GM19397 (cell line): Measurements from ENCODE around the gene KTI12.
"Not testable (repeated sequence)": the region's sequence is repeated elsewhere in the genome, so short reads cannot be mapped to it uniquely, and the experiment has no call there.

Experiments
- ATAC-seq: cut with Tn5 transposase; IDR thresholded peaks from one replicate; pipeline ENCODE4 v1.9.1; 2021; ENCODE audit warnings: mild to moderate bottlenecking, moderate library complexity; ENCODE audit not compliant: unreplicated experiment

Gene KTI12

DNA sequence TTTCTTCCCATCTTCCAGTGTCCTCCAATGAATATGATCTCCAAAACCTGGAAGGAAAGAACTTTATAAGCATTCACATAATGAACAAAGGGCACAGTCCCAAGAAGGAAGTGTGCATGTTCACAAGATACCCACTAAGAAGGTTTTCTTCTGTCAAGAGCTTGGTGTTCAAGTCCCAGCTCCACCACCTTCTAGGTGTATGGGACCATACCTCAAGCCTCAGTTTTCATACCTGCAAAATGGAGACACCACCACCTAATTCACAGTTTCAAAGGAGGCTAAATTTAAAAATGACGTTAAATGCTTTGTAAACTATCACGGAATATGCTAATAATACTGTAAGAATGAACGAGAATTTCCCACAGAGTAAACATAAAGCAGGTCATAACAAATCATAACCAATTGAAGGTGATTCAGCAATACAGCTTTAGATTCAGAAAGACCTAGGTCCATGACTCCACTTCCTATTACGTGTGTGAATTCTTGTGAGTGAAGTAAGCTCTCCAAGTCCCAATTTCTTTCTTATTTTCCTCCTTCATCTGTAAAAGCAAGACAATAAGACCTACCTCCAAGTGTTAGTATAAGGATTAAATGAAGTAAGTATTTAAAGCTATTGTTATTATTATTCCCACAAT is 8.1 kb upstream of the KTI12 start:
- ATAC-seq, result no peak

DNA sequence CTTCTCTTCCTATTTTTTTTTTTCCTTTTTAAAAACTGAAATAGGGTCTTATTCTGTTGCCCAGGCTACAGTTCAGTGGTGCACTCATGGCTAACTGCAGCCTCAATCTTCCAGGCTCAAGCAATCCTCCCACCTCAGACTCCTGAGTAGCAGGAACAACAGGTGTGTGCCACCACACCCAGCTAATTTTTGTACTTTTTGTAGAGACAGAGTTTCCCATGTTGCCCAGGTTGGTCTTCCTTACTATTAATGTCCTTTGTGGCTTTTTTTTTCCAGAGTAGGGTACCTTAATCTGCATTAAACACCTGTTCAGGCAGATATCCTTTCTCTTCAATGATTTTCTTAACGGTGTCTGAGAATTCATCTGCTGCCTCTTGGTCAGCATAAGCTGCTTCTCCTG is 4.3 kb upstream of the KTI12 start:
- no peak for ATAC-seq

DNA sequence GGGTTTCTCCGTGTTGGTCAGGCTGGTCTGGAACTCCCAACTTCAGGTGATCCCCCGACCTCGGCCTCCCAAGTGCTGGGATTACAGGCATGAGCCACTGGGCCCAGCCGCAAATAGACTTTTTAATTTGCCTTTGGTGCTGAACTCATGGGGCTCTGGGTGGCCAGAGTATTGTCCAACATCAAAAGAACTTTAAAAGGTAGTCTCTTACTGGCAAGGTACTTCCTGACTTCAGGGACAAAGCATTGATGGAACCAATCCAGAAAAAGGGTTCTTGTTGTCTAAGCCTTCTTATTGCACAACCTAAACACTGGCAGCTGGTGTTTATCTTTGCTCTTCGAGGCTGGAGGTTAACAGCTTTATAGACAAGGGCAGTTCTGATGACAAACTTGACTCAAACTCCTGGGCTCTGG is 3.8 kb upstream of the KTI12 start:
- no peak for ATAC-seq

DNA sequence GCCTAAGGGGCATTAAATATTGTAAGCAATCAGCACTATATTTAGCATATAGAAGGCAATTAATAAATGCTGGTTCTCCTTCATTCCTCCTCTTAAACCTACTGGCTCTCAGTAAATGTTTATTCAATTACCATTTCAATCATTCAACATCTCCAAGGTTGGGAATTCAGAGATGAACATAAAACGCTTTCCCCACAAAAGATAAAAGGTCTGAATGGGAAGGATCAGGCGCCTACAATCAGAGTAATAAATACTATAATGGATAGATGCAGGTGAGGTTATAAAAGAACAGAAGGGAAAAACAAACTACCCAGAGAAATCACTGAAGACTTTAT is 407 bp upstream of the KTI12 start:
- no peak for ATAC-seq

DNA sequence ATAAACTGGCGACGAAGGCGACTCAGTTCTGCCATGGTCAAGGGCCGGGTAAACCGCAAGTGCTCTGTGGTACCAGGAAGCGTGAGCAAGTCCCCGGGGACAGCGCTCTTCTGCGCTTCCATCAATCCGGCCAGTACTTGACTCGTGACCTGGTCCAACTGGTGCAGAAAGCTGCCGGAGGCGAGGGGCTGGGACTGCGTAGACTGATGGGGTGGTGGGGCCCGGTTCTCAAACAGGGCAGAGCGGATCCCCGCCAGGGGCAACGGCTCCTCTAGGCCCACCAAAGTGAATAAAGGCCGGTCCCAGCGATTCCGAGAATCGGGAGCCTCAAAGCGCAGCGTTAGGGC is 852 bp downstream of the KTI12 start:
- ATAC-seq, result peak; percentile 35

DNA sequence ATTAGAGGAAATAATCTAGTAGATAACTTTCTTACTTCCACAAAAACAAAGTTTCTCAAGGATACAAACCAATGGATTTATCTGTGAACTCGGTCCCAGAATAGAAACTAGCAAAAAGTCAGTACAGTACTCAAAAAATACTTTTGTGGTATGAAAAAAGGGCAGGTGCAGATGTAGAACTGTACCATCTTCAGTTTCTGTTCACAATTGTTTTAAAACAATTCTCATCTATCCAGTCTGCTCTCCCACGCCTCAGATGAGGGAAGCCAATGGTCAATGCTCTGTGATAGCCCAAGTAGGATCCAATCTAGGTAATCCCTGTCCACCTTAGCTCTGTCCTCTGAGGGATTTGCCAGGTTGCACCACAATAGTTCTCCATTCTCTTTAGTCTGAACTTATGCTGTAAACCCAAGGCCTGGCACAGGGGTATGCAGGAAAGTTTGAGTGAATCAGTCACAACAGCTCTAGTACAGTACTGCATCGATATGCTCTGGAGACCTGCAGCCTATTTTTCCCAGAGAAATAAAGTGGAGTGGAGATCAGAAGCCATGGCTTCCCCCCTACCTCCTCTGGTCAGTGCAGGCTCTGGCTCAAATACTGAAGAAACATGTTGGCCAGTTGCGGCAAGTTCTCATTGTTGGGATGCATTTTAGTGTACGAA is 1.4 kb downstream of the KTI12 start:
- peak; percentile 12 for ATAC-seq

DNA sequence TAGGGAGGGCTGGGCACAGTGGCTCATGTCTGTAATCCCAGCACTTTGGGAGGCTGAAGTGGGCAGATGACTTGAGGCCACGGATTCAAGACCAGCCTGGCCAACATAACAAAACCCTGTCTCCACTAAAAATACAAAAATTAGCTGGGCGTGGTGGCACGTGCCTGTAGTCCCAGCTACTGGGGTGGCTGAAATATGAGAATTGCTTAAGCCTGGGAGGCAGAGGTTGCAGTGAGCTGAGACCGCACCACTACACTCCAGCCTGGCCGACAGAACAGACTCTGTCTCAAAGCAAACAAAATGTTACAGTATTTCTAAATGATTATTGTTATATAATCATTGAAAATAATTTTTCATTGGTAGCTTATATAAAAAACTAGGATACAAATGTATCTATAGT is 4.8 kb downstream of the KTI12 start:
- ATAC-seq, result not testable (repeated sequence)

DNA sequence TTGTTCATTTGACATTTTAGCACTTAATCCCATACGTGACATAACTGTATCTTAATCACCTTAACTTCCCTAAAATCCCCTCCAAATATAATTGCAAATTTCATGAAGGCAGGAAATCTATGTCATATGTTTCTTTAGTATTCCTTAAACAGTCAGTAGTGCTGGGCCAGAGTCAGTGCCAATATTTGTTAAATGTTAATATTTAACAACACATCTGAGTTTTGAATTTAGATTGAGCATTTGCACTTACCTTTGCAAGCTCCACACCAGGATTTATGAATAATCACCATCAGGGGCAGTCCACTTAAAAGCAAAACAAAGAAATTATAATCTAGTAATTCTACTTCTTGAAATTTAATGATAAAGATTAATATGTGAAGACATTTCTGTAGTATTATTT is 5.3 kb downstream of the KTI12 start:
- no peak for ATAC-seq

DNA sequence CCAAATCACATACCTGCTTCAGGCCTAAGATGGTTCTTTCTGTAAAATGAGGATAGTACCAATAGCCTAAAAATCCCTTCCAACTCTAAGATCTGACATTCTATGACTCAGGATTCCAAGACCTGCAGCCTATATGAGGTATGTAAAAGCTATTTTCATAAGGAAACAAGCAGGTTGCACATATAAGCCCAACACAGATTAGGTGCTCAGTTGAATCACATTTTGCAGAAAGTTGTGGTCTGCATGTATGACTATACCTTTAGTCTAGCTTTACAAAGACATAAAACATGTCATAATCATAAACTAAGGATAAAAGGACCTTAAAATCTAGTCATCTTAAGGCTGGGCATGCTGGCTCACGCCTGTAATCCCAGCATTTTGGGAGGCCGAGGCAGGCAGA is 7.3 kb downstream of the KTI12 start:
- ATAC-seq, result no peak

DNA sequence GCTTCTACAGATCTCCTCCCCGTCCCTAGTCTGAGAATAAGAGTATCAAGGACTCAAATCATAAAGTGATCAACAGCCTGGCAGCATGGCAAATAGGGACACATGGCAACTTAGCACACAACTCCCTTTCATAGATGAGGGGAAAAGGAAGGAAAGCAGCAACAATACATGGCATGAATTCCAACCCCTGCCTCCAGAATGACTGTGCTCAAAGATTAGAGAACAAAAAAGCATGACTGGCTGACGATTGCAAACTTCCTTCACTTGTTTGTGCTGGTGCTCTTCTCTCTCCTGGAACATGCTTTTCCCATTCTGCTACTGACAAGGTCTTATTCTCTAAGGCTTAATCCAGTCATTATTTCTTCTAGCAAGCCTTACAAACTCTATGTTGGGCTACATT is 11.5 kb downstream of the KTI12 start:
- ATAC-seq, result no peak

DNA sequence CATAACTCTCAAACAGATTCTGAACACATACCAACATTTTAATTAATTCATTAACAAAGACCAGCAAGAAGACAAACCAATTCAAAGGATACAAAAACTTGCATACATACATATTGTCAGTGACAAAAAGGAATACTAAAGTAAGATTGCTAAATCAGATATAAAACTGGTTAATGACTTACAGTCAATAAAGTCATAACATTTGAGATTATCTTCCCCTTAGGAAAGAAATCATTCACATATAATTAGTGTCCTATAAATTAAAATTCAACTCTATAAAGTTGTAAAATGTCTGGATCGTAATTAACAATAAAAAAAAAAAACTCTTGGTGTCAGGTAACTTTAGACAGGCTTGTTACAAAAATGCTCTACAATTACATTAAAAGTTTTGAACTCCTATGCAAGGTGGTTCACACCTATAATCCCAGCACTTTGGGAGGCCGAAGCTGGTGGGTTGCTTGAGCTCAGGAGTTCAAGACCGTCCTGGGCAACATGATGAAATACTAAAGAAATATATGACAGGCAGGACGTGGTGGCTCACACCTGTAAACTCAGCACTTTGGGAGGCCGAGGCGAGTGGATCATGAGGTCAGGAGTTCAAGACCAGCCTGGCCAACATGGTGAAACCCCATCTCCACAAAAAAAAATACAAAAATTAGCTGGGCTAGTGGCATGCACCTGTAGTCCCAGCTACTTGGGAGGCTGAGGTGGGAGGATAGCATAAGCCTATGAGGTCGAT is 25.4 kb downstream of the KTI12 start:
- no peak for ATAC-seq

DNA sequence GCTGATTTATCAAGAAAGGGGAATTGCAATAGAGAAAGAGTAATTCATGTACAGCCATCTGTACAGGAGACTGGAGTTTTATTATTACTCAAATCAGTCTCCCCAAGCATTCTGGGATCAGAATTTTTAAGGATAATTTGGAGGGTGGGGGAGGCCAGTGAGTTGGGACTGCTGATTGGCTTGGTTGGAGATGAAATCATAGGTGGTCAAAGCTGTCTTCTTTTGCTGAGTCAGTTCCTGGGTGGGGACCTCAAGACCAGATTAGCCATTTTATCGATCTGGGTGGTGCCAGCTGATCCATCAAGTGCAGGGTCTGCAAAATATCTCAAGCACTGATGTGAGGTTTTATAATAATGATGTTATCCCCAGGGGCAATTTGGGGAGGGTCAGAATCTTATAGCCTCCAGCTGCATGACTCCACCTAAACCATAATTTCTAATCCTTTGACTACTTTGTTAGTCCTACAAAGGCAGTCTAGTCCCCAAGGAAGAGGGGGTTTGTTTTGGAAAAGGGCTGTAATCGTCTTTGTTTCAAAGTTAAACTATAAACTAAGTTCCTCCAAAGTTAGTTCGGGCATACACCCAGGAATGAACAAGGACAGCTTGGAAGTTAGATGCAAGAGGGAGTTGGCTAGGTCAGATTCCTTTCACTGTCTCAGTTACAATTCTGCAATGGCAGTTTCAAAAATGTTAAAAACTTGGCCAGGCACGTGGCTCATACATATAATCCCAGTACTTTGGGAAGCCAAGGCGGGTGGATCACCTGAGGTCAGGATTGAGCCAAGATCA is 26.2 kb downstream of the KTI12 start:
- no peak for ATAC-seq

DNA sequence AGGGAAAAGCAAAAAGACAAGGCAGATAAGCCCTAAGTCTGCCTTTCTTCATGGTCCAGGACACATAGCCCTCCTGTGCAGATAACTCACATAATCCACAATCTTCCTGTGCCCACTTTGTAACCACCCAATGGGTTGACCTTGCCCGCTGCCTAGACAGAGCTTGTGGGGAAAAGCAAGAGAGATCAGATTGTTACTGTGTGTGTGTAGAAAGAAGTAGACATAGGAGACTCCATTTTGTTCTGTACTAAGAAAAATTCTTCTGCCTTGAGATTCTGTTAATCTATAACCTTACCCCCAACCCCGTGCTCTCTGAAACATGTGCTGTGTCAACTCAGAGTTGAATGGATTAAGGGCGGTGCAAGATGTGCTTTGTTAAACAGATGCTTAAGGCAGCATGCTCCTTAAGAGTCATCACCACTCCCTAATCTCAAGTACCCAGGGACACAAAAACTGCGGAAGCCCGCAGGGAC is 27.5 kb downstream of the KTI12 start:
- ATAC-seq, result not testable (repeated sequence)

DNA sequence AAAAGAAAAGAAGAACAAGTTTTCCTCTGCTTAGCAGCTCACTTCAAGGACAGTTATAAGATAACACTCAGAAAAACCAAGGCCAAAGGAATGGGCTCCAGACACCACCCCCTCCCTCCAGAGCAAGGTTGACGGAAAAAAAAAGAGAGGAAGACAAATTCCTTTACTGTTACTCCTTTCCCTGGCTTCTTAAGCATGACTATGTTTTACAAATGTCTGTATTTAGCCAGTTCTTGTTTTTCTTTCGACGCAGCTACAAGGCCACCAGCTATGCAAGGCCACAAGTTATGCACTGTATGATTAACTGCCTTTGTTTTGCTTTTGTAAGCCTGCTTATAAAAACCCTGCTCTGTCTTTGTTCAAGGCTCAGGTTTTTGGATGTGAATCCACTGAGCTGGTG is 28.1 kb downstream of the KTI12 start:
- not testable (repeated sequence) for ATAC-seq

DNA sequence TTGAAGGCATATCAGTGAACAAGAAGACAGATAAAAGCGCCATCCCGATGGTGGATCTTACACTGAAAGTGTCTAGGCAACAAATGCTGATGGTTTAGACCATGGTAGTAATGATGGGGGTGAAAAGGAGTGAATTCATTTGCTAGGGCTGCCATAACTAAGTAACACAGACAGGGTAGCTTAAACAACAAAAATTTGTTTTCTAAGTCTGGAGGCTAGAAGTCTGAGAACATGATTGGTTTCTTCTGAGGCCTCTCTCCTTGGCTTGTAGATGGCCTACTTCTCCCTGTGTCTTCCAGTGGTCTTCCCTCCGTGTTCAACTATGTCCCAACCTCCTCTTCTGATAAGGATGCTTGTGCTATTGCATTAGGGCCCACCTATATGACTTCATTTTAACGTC is 29.7 kb downstream of the KTI12 start:
- no peak for ATAC-seq

DNA sequence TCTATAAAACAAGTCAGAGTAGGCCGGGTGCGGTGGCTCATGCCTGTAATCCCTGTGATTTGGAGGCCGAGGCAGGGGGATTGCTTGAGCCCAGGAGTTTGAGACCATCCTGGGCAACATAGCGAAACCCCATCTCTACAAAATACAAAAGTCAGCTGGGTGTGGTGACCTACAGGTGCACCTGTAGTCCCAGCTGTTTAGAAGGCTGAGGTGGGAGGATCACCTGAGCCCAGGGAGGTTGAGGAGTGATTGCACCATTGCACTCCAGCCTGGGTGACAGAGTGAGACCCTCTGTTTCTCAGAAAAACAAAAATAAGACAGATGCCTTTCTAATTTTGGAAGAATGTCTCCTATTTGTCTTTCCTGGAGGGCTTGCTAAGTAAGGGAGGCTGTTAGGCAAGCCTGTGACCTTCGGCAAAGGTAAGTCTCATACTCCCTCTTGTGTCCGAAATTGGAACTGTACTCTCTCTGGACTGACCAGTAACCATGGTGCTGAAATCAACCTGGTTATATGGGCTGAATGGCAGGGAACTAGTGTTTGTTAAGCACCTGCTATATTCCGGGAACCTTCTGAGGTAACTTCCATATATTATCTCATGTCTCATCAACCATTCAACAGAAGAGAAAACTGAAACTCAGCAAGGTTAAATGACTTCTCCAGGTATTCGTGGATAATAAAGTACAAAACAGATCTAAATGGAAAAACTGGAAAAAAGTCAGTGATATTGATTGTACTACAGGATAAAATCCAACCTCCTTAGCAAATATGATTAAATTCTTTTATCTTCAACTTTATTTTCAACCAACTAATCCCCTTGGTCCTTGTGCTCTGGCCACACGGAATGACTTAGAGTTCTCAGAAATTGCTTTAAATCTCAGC is 31.3 kb downstream of the KTI12 start:
- ATAC-seq, result no peak

DNA sequence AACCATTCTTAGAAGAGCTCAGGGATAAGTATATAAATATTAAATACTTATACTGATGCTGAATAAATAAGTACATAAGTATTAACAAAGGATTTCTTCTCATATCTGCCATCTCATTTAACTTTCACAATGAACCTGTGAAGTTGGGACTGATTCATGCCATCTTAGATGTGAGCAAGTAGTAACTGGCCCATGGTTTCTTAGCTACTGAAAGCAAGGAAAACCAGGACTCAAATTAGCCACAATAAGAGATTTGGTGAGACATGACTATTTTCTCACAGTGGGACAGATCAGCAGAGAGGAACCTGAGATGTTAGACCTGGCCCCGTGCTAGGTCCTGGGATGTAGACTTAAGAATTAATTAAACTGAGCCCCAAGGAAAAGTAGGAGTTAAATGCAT is 34.9 kb downstream of the KTI12 start:
- no peak for ATAC-seq

DNA sequence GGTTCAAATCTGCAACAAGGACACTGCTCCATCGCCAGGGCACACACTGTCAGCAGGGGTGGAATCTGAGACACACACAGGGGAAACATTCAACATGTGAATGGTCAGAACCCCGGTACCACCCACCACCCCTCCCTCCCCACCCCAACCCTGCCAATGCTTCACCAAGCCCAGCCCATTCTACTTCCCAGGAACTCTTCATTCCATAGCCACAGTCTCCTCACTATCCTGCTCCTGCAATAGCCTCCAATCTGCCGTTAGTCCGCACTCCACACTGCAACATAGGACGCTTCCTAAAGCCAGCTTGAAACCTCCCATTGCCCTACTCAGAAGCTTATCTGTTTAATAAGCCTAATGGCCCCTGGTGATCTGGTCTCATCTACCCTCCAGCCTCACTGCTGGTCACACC is 35.6 kb downstream of the KTI12 start:
- ATAC-seq, result no peak

DNA sequence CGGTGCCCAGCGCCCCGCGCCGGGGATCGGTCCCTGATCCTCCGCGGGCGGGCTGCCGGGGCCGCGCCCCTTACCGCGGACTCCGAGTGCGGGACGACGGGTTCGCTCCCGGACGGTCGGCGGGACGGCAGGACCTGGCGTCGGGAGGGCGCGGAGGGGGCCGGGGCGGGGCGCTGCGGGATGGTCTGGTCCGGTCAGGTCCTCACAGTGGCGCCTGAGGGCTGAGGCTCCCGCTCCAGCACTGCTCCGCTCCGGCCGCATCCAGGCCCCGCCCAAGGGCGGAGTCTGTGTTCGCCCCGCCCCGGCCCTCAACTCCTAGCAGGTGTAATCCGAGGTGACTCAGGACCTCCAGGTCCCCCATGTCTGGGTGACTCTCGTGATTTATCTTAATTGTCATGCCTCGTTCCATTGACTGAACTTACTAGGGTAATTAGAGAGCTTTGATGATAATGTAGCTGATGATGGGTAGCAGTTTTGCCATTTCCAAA is 43.1 kb downstream of the KTI12 start, which contains the start of gene RAB3B:
Gene RAB3B, minus strand, starts transcription at position 223 of the 488 bp plus-strand sequence. CDS start 13,583 bp downstream, outside the sequence.
- ATAC-seq, result peak; percentile 88
